H1 (cell line): Measurements from ENCODE around the gene CBX4. TPM values are rescaled to one million over a fixed set of nuclear protein-coding genes. Genes with fewer than 3 reads are reported as not detected.

ENCODE experiments used
- ASH2L ChIP-seq: fragments of 200-600, 300-600 bp; sonication (generic); IDR thresholded peaks from one replicate; pipeline ENCODE4 v1.7.1; 2017; ENCODE audit warnings: low read length
- CTBP2 ChIP-seq: IDR thresholded peaks from 2 replicates; pipeline ENCODE4 v1.7.0; 2011; ENCODE audit warnings: borderline replicate concordance, mild to moderate bottlenecking, moderate library complexity, mixed read lengths, low read length; ENCODE audit not compliant: insufficient read depth, insufficient read length
- NRF1 ChIP-seq: IDR thresholded peaks from 2 replicates; pipeline ENCODE4 v1.6.1; 2011; ENCODE audit warnings: mild to moderate bottlenecking, low read depth, low read length, improper control_type of control experiment
- TAF7 ChIP-seq: optimal IDR thresholded peaks from 2 replicates; pipeline ENCODE3; 2011; ENCODE audit warnings: low read depth, mild to moderate bottlenecking, inconsistent platforms, low read length, moderate library complexity, borderline replicate concordance
- polyA plus RNA-seq, 7 experiments: library from polyadenylated mRNA; depleted of rRNA in 3 of 7; stranded (reverse) in 5 of 7; unstranded in 2 of 7; fragments of >200 nt in 5 of 7; fragments of 200-250 nt in 2 of 7; gene quantifications; 1 replicate in 5 of 7; 2 replicates in 1 of 7; 4 replicates in 1 of 7; pipeline versions ENCODE4 v1.2.1 to v1.2.3, GENCODE V29; 2011 to 2013; ENCODE audit warnings: missing spikeins in 2 of 7, mixed read lengths in 2 of 7
- total RNA-seq: library from RNA; stranded (reverse); fragmentation: NEBNext Ultra II Directional; extraction: Animal tissue kit (Norgen Biotek cat#: 25700); gene quantifications from 2 replicates; pipeline ENCODE4 v1.2.1, GENCODE V29; 2021
- TF ChIP-seq, protein P1 (sequence below): IDR thresholded peaks from 2 replicates; pipeline ENCODE4 v1.6.1; 2011; ENCODE audit warnings: low read depth, mild to moderate bottlenecking, low read length; ENCODE audit not compliant: insufficient read depth

The CBX4 gene
- total and polyA plus RNA-seq, 2 of the 8 experiments (the other 6 are each of a cell fraction or from before 2014, with no cell fraction given): 1.8 to 4.0 TPM

GRCh38 chr17:79862771-79863440 lies 23.7 kb upstream of the CBX4 start (continued):
- TF ChIP-seq, protein P1, sequence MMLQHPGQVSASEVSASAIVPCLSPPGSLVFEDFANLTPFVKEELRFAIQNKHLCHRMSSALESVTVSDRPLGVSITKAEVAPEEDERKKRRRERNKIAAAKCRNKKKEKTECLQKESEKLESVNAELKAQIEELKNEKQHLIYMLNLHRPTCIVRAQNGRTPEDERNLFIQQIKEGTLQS: no peak
- TF ChIP-seq TAF7 (no peak), ASH2L (no peak), NRF1 (no peak), CTBP2 (no peak)
